Astrocyte of the spinal cord (primary cell): ENCODE results near the gene THAP2.

Source experiments
- DNase-seq: peaks from one replicate; pipeline ENCODE4 v3.0.0; 2011; ENCODE audit warnings: low read depth, low spot score
- H3K4me3 ChIP-seq: 2 replicates; pipeline ENCODE4 v1.5.1; 2011; ENCODE audit warnings: low read depth, mild to moderate bottlenecking, low read length, moderate library complexity
- CTCF ChIP-seq: IDR thresholded peaks from 2 replicates; pipeline ENCODE4 v1.5.1; 2012; ENCODE audit warnings: low read depth, mild to moderate bottlenecking, low read length, inconsistent platforms
- in situ Hi-C: cut with HindIII; loops from 2 replicates; pipeline ENCODE4 v1.10.0; 2017; ENCODE audit warnings: low sequenced_read_pairs

Gene THAP2

GRCh38 chr12:71663561-71664410 is at the start of gene THAP2, which contains the start of gene ZFC3H1:
TSS of gene THAP2 (plus strand) at chr12:71664301. CDS start at chr12:71664510, 209 bp downstream.
TSS of gene ZFC3H1 (minus strand) at chr12:71663848. CDS start at chr12:71663610, 238 bp downstream.
- in situ Hi-C loops: no loop called here
- peak; percentile 50 for TF ChIP-seq CTCF
- H3K4me3 ChIP-seq: peak within 1 kb of the TSS; percentile 68
- peak; percentile 100 for DNase-seq

GRCh38 chr12:71621938-71622337 is 42.2 kb upstream of the THAP2 start:
- no peak for DNase-seq
- in situ Hi-C loops: no loop called here
- no peak overlapping the region for H3K4me3 ChIP-seq
- TF ChIP-seq CTCF: no peak

GRCh38 chr12:71625476-71625875 is 38.6 kb upstream of the THAP2 start:
- no peak for TF ChIP-seq CTCF
- in situ Hi-C loops: no loop called here
- no peak for DNase-seq
- H3K4me3 ChIP-seq: no peak overlapping the region

- H3K4me3 ChIP-seq: no peak overlapping the region
- in situ Hi-C loops: no loop called here
Observed at GRCh38 chr12:71626098-71626497, 38.0 kb upstream of the THAP2 start.

GRCh38 chr12:71626768-71627167 is 37.3 kb upstream of the THAP2 start:
- DNase-seq: peak; percentile 48
- H3K4me3 ChIP-seq: no peak overlapping the region
- TF ChIP-seq CTCF: no peak
- in situ Hi-C loops: no loop called here

More at GRCh38 chr12:71626098-71626497, 38.0 kb upstream of the THAP2 start:
- no peak for DNase-seq
- no peak for TF ChIP-seq CTCF

GRCh38 chr12:71627438-71628002 is 36.6 kb upstream of the THAP2 start:
- no peak overlapping the region for H3K4me3 ChIP-seq
- TF ChIP-seq CTCF: no peak
- no peak for DNase-seq
- in situ Hi-C loops: no loop called here
